ENCODE results near the gene LRP3. TPM values are rescaled to one million over a fixed set of nuclear protein-coding genes. Genes with fewer than 3 reads are reported as not detected.

Gene LRP3
- polyA plus RNA-seq, 1 of the 3 experiments (the other 2 are of a cell fraction) = 8.2 TPM

GRCh38 chr19:33235996-33236350, 41.8 kb downstream of the LRP3 start:
- H3K4me3 ChIP-seq (ENCODE audit: low read depth in 2 of 2, low read length in 1 of 2) = no peak overlapping the region
- no peak overlapping the region for H2AFZ ChIP-seq (ENCODE audit: low read depth)
- H3K79me2 ChIP-seq (ENCODE audit: insufficient read depth) = no peaks in the 10 kb centered on the region
- H3K36me3 ChIP-seq (replicated peaks in 1 of 2; ENCODE audit: control insufficient read depth in 1 of 2, insufficient read depth in 2 of 2, low read length in 1 of 2) = no peaks in the 10 kb centered on the region
- no peaks in the 10 kb centered on the region for H3F3A ChIP-seq (replicated peaks; ENCODE audit: insufficient read depth)
- no peaks in the 10 kb centered on the region for H4K20me1 ChIP-seq (ENCODE audit: insufficient read depth)
- H3K4me2 ChIP-seq = no peak overlapping the region
- H3K4me1 ChIP-seq (ENCODE audit: control insufficient read depth in 1 of 2, insufficient read depth in 2 of 2, low read depth in 1 of 2, low read length in 1 of 2) = peaks cover 0 to 8% of the 10 kb centered on the region in 2 experiments; a peak in 1 of 4 replicates
- DNase-seq = no peak
- CTCF ChIA-PET = interaction anchor here (0.5 to 14.8 kb wide), 30 partner anchors 11 to 542 kb away, joined by 3 to 511 read pairs (median 6); partner anchors contain the start of genes CEBPA and SLC7A10
- H3K27me3 ChIP-seq (ENCODE audit: insufficient read depth) = no peaks in the 10 kb centered on the region
- WGBS (ENCODE audit: low lambda C conversion rate) = 80% methylated on average over 17 of the region's 20 CpGs
- H3K9ac ChIP-seq = no peak overlapping the region
- POLR2A ChIA-PET = interaction anchor here (1.5 kb wide), 1 partner anchor 59 kb away, joined by 3 read pairs; no protein-coding TSS in a partner anchor
- no peaks in the 10 kb centered on the region for H3K9me3 ChIP-seq
- no peaks in the 10 kb centered on the region for H3K9me2 ChIP-seq
- TF ChIP-seq MEF2A (IDR thresholded peaks at IDR 0.05; ENCODE audit: borderline replicate concordance, low read depth) = no peak
- no peak for TF ChIP-seq RCOR1 (IDR thresholded peaks at IDR 0.05; ENCODE audit: low read length)
- TF ChIP-seq, protein P1, sequence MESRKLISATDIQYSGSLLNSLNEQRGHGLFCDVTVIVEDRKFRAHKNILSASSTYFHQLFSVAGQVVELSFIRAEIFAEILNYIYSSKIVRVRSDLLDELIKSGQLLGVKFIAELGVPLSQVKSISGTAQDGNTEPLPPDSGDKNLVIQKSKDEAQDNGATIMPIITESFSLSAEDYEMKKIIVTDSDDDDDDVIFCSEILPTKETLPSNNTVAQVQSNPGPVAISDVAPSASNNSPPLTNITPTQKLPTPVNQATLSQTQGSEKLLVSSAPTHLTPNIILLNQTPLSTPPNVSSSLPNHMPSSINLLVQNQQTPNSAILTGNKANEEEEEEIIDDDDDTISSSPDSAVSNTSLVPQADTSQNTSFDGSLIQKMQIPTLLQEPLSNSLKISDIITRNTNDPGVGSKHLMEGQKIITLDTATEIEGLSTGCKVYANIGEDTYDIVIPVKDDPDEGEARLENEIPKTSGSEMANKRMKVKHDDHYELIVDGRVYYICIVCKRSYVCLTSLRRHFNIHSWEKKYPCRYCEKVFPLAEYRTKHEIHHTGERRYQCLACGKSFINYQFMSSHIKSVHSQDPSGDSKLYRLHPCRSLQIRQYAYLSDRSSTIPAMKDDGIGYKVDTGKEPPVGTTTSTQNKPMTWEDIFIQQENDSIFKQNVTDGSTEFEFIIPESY (IDR thresholded peaks at IDR 0.05; ENCODE audit: borderline replicate concordance, low read depth) = no peak
- TF ChIP-seq TCF12 (IDR thresholded peaks at IDR 0.05) = no peak
- no peak for TF ChIP-seq RXRA (IDR thresholded peaks at IDR 0.05; ENCODE audit: borderline replicate concordance, low read depth)
- TF ChIP-seq ELF1 (IDR thresholded peaks at IDR 0.05) = no peak
- no peak for TF ChIP-seq POLR2AphosphoS5 (IDR thresholded peaks at IDR 0.05; ENCODE audit: low read depth, low read length)
- no peak for TF ChIP-seq EZH2phosphoT487 (IDR thresholded peaks at IDR 0.05; ENCODE audit: borderline replicate concordance, low read depth)
- no peak for TF ChIP-seq CHD2 (IDR thresholded peaks at IDR 0.05; ENCODE audit: low read length, partially characterized antibody)
- TF ChIP-seq, protein P2, sequence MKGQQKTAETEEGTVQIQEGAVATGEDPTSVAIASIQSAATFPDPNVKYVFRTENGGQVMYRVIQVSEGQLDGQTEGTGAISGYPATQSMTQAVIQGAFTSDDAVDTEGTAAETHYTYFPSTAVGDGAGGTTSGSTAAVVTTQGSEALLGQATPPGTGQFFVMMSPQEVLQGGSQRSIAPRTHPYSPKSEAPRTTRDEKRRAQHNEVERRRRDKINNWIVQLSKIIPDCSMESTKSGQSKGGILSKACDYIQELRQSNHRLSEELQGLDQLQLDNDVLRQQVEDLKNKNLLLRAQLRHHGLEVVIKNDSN (IDR thresholded peaks at IDR 0.05; ENCODE audit: borderline replicate concordance, low read depth) = no peak
- no peak for TF ChIP-seq NRF1 (IDR thresholded peaks at IDR 0.05; ENCODE audit: low read depth, low read length)
- no peak for TF ChIP-seq RAD21 (IDR thresholded peaks at IDR 0.05; ENCODE audit: low read length)
- TF ChIP-seq SIN3A (IDR thresholded peaks at IDR 0.05; ENCODE audit: borderline replicate concordance, low read depth, low read length) = no peak
- TF ChIP-seq, protein P3, sequence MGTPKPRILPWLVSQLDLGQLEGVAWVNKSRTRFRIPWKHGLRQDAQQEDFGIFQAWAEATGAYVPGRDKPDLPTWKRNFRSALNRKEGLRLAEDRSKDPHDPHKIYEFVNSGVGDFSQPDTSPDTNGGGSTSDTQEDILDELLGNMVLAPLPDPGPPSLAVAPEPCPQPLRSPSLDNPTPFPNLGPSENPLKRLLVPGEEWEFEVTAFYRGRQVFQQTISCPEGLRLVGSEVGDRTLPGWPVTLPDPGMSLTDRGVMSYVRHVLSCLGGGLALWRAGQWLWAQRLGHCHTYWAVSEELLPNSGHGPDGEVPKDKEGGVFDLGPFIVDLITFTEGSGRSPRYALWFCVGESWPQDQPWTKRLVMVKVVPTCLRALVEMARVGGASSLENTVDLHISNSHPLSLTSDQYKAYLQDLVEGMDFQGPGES (IDR thresholded peaks at IDR 0.05; ENCODE audit: low read depth, low read length) = no peak
- TF ChIP-seq GATA2 (CRISPR knock-in tag; IDR thresholded peaks at IDR 0.05) = no peak
- TF ChIP-seq JUND (IDR thresholded peaks at IDR 0.05) = no peak
- H3K27ac ChIP-seq (ENCODE audit: low read depth in 2 of 2, low read length in 1 of 2) = no peak overlapping the region

Data from SK-N-SH (cell line).